Rectal smooth muscle tissue (tissue), 1 donor: ENCODE results near the gene GPC3.
"Not testable (repeated sequence)": the region's sequence is repeated elsewhere in the genome, so short reads cannot be mapped to it uniquely, and the experiment has no call there.

Experiments
- H3K27ac ChIP-seq: one replicate; pipeline ENCODE4 v1.7.0; 2013; ENCODE audit warnings: low read depth, low read length, inconsistent platforms
- H3K27me3 ChIP-seq: one replicate; pipeline ENCODE4 v1.7.0; 2013; ENCODE audit warnings: low read length; ENCODE audit not compliant: control insufficient read depth, insufficient read depth
- H3K36me3 ChIP-seq: one replicate; pipeline ENCODE4 v1.7.0; 2013; ENCODE audit warnings: low read length; ENCODE audit not compliant: control insufficient read depth, insufficient read depth
- H3K4me1 ChIP-seq: one replicate; pipeline ENCODE4 v1.7.0; 2013; ENCODE audit warnings: low read length; ENCODE audit not compliant: control insufficient read depth, insufficient read depth
- H3K4me3 ChIP-seq: one replicate; pipeline ENCODE4 v1.7.0; 2013; ENCODE audit warnings: low read length
- H3K9ac ChIP-seq: one replicate; pipeline ENCODE4 v1.7.0; 2013; ENCODE audit warnings: low read length

GPC3 gene

DNA sequence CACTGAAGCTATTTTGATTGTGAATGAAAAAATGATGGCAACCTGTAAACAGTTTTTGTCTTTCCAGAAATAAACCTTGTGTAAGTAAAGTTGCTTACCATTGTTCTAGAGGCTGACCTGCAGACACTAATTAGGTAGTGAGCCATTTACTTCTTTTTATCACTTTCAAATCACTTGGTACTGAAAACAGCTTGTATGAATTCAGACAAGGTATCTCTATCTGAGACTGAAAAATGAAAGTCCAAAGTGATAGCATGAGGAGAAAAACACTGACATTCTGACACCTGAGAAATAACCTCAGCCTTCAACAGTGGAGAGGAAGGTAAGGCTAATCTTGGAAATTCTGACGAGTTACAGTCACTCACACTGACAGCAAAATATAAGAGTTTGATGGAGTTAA lies 238.8 kb downstream of the GPC3 start:
- peaks cover 2% of the 10 kb centered on the region for H3K27me3 ChIP-seq
- H3K27ac ChIP-seq: no peak overlapping the region
- H3K4me3 ChIP-seq: no peak overlapping the region
- H3K9ac ChIP-seq: no peak overlapping the region
- no peaks in the 10 kb centered on the region for H3K4me1 ChIP-seq
- H3K36me3 ChIP-seq: no peaks in the 10 kb centered on the region

GRCh38 chrX:133745349-133745748 lies 240.0 kb downstream of the GPC3 start:
- H3K27me3 ChIP-seq: peaks cover 2% of the 10 kb centered on the region
- H3K27ac ChIP-seq: no peak overlapping the region
- H3K36me3 ChIP-seq: no peaks in the 10 kb centered on the region
- no peak overlapping the region for H3K4me3 ChIP-seq
- H3K9ac ChIP-seq: no peak overlapping the region
- H3K4me1 ChIP-seq: no peaks in the 10 kb centered on the region

DNA sequence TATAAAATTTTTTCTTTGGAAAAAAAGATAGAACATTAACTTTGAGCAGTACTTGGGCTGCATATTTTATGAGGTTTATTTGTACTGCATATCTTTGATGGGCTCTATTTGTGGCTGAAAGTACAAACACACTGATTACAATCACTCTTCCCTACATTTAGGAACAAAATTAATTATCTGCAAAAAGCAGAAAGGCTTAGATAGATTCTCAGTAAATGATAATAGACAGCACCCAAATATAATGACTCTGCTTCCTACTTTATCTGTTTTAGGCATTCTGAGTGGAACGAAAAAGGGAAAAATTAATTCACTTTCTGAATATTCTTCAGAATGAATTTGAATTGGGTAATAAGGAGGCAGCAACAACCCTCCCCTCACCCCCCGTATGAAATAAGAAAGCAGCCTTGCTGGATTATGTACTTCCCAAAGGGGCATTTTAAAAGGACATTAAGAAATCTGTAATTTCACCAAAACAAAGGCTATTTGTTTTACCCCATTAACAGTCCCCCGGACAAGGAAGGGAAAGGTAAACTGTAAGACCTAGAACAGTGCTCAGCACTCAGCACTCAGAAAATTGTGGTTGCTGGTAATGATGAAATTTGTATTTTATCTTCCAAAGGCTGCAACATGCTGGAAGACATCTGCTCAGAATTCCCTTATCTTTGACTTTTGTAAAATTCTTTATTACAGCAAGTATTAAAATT lies 242.6 kb downstream of the GPC3 start:
- Histone ChIP-seq H3K4me3 (no peak overlapping the region), H3K27ac (no peak overlapping the region), H3K36me3 (no peaks in the 10 kb centered on the region), H3K9ac (no peak overlapping the region), H3K4me1 (no peaks in the 10 kb centered on the region), H3K27me3 (peaks cover 2% of the 10 kb centered on the region)

DNA sequence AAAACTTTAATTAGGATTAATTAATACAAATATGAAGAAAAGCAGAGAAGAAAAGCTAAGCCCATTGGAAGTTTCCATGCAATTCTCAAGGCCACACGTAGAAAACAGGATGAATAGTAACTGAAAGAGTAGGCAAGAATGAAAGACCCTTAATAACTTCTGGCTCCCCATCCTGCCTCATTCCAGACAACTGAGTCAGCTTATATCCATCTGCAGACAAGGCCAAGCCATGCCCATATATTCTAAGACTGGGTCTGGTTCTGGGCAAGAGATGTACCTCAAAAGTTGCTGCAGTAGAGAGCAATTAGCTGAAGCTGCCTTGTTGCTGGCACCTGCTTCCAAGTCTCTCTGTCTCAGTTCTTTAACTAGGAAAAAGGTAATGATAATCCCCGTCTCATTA lies 244.1 kb downstream of the GPC3 start:
- no peak overlapping the region for H3K27ac ChIP-seq
- no peak overlapping the region for H3K4me3 ChIP-seq
- no peaks in the 10 kb centered on the region for H3K4me1 ChIP-seq
- no peaks in the 10 kb centered on the region for H3K36me3 ChIP-seq
- H3K27me3 ChIP-seq: no peaks in the 10 kb centered on the region
- H3K9ac ChIP-seq: no peak overlapping the region

GRCh38 chrX:133726642-133727041 lies 258.8 kb downstream of the GPC3 start:
- Histone ChIP-seq H3K4me1 (no peaks in the 10 kb centered on the region), H3K4me3 (no peak overlapping the region), H3K27ac (no peak overlapping the region)

GRCh38 chrX:133726211-133726630 lies 259.2 kb downstream of the GPC3 start:
- H3K27ac ChIP-seq: no peak overlapping the region
- H3K27me3 ChIP-seq: no peaks in the 10 kb centered on the region
- no peaks in the 10 kb centered on the region for H3K4me1 ChIP-seq
- H3K4me3 ChIP-seq: no peak overlapping the region
- H3K9ac ChIP-seq: no peak overlapping the region
- no peaks in the 10 kb centered on the region for H3K36me3 ChIP-seq

More at GRCh38 chrX:133726642-133727041, 258.8 kb downstream of the GPC3 start:
- no peaks in the 10 kb centered on the region for H3K36me3 ChIP-seq
- H3K27me3 ChIP-seq: no peaks in the 10 kb centered on the region
- no peak overlapping the region for H3K9ac ChIP-seq

DNA sequence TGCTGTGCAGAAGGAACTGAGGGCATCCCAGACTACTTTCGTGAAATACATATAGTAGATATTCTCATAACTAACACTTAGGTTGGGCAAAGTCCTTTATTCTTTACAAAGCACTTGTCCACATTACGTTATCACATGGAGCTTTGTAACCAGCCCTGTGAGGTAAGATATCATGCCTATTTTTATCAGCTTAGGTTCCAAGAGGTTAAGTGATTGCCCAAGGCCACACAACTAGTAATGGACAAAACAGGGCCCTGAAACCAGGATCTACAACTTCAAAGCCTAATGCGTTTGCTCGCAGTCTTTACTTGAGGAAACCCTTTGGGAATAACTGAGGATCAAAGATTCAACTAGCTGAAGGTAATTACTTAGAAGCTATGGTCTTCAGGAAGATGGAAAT lies 261.5 kb downstream of the GPC3 start:
- no peaks in the 10 kb centered on the region for H3K27me3 ChIP-seq

DNA sequence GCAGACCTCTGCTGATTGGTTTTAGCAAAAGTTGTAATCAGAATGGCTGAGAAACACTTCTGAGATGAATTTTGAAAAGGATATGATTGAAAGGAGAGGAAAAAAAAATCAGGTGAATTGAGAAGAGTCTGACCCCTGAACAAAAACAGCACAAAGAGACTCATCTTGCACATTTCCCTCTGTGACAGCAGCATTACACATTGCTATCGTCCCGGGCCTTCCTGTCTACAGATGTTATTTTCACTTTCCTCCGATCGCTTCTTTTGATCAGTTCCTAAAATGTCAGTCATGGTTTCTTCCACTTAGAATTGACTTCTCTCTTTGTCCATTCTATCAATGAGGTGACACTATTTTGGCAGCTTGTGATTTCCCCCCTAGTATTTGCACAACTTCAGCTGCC lies 262.6 kb downstream of the GPC3 start:
- no peaks in the 10 kb centered on the region for H3K27me3 ChIP-seq
- H3K4me1 ChIP-seq: no peaks in the 10 kb centered on the region
- no peak overlapping the region for H3K27ac ChIP-seq
- no peak overlapping the region for H3K9ac ChIP-seq
- no peak overlapping the region for H3K4me3 ChIP-seq
- no peaks in the 10 kb centered on the region for H3K36me3 ChIP-seq

More for the DNA sequence above, 261.5 kb downstream of the GPC3 start:
- H3K4me1 ChIP-seq: no peaks in the 10 kb centered on the region
- H3K4me3 ChIP-seq: no peak overlapping the region
- H3K9ac ChIP-seq: no peak overlapping the region
- H3K27ac ChIP-seq: no peak overlapping the region
- H3K36me3 ChIP-seq: no peaks in the 10 kb centered on the region

GRCh38 chrX:133720269-133720668 lies 265.1 kb downstream of the GPC3 start:
- not testable (repeated sequence) for H3K36me3 ChIP-seq, H3K4me3 ChIP-seq, H3K9ac ChIP-seq, H3K27me3 ChIP-seq, H3K27ac ChIP-seq, H3K4me1 ChIP-seq

GRCh38 chrX:133715715-133716114 lies 269.7 kb downstream of the GPC3 start:
- no peak overlapping the region for H3K9ac ChIP-seq
- H3K4me1 ChIP-seq: no peaks in the 10 kb centered on the region
- no peaks in the 10 kb centered on the region for H3K27me3 ChIP-seq
- H3K36me3 ChIP-seq: no peaks in the 10 kb centered on the region
- no peak overlapping the region for H3K27ac ChIP-seq
- H3K4me3 ChIP-seq: no peak overlapping the region

DNA sequence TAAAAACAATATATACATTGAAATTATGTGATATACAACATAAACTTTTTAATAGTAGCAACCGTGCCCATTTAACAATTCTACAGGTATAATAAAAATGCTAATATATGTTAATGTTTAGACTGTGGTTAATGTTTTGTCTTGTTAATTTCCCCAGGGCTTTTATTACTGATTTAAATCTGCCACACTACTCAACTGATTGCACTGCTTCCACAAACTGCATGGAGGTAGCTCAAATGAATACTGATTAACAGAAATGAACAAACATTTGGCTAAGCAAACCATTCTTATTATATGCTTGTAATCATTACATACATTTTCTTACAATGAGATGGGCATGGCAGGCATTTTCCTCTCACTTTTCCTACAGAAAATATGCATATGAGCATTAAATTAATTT lies 275.9 kb downstream of the GPC3 start:
- no peaks in the 10 kb centered on the region for H3K36me3 ChIP-seq
- H3K4me1 ChIP-seq: no peaks in the 10 kb centered on the region
- H3K4me3 ChIP-seq: no peak overlapping the region
- H3K27ac ChIP-seq: no peak overlapping the region
- H3K9ac ChIP-seq: no peak overlapping the region
- H3K27me3 ChIP-seq: no peaks in the 10 kb centered on the region

GRCh38 chrX:133706890-133707289 lies 278.5 kb downstream of the GPC3 start:
- no peaks in the 10 kb centered on the region for H3K36me3 ChIP-seq
- no peak overlapping the region for H3K27ac ChIP-seq
- no peaks in the 10 kb centered on the region for H3K27me3 ChIP-seq
- H3K4me3 ChIP-seq: no peak overlapping the region
- no peaks in the 10 kb centered on the region for H3K4me1 ChIP-seq
- H3K9ac ChIP-seq: no peak overlapping the region

DNA sequence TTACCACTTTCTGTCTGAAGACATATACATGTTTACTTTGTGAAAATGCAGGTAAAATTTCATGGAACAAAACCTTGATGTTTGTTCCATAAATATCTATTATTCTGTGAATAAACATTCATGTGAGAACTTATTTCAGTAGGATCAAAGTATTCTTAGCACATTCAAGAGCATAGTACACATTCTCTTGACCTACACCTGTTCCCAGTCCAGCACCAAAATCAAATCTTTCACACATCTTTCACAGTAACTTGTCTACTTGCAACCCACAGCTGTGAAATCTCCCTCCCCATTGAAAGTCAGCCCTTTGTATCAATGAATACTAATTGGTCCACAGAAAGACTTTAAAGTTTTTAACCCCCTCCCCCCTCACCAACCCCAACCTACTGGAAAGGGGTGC lies 283.2 kb downstream of the GPC3 start:
- no peaks in the 10 kb centered on the region for H3K36me3 ChIP-seq
- H3K27ac ChIP-seq: no peak overlapping the region
- no peak overlapping the region for H3K9ac ChIP-seq
- H3K4me3 ChIP-seq: no peak overlapping the region
- H3K27me3 ChIP-seq: no peaks in the 10 kb centered on the region
- no peaks in the 10 kb centered on the region for H3K4me1 ChIP-seq
